ENCODE data around the gene NEU2. TPM values are rescaled to one million over a fixed set of nuclear protein-coding genes. Genes with fewer than 3 reads are reported as not detected.
A peak's percentile ranks its signal among the peaks of the same experiment; 100 is the strongest.

NEU2 gene
- not detected for polyA plus RNA-seq (2012; ENCODE audit: low read depth, missing spikeins)

- DNase-seq (ENCODE audit: insufficient read length, low spot score) (no peak), FAIRE-seq (no peak)
- TF ChIP-seq TAF1 (IDR thresholded peaks at IDR 0.05; ENCODE audit: low read depth, low read length), result no peak
- TF ChIP-seq POLR2A (IDR thresholded peaks at IDR 0.05; ENCODE audit: low read depth, low read length), result no peak
- TF ChIP-seq POLR2AphosphoS5 (IDR thresholded peaks at IDR 0.05; ENCODE audit: low read depth, low read length), result no peak
- no peak for TF ChIP-seq SPI1 (IDR thresholded peaks at IDR 0.05; ENCODE audit: low read depth, low read length)
- no peak for TF ChIP-seq PAX5 (IDR thresholded peaks at IDR 0.05; ENCODE audit: insufficient read depth, low read length, severe bottlenecking)
- TF ChIP-seq POU2F2 (IDR thresholded peaks at IDR 0.05; ENCODE audit: low read depth, low read length), result no peak
Observed at GRCh38 chr2:233032551-233033320, at the start of gene NEU2. NEU2 (plus strand) TSS chr2:233032672; CDS start chr2:233032672, 0 bp downstream.

GRCh38 chr2:232982926-232983668, 49.4 kb upstream of the NEU2 start:
- DNase-seq (ENCODE audit: insufficient read length, low spot score), result no peak
- FAIRE-seq, result no peak
- TF ChIP-seq SPI1 (IDR thresholded peaks at IDR 0.05; ENCODE audit: low read depth, low read length) (no peak), POLR2A (IDR thresholded peaks at IDR 0.05; ENCODE audit: low read depth, low read length) (no peak), POU2F2 (IDR thresholded peaks at IDR 0.05; ENCODE audit: low read depth, low read length) (no peak)

- TF ChIP-seq PAX5 (IDR thresholded peaks at IDR 0.05; ENCODE audit: insufficient read depth, low read length, severe bottlenecking) (no peak), TAF1 (IDR thresholded peaks at IDR 0.05; ENCODE audit: low read depth, low read length) (no peak), POLR2AphosphoS5 (IDR thresholded peaks at IDR 0.05; ENCODE audit: low read depth, low read length) (no peak), SPI1 (IDR thresholded peaks at IDR 0.05; ENCODE audit: low read depth, low read length) (no peak), POLR2A (IDR thresholded peaks at IDR 0.05; ENCODE audit: low read depth, low read length) (no peak), POU2F2 (IDR thresholded peaks at IDR 0.05; ENCODE audit: low read depth, low read length) (no peak)
- no peak for DNase-seq (ENCODE audit: insufficient read length, low spot score)
- no peak for FAIRE-seq
Observed at GRCh38 chr2:232983669-232984140, 48.8 kb upstream of the NEU2 start.

GRCh38 chr2:232984451-232985207, 47.8 kb upstream of the NEU2 start:
- DNase-seq (ENCODE audit: insufficient read length, low spot score) (no peak), FAIRE-seq (no peak)
- TF ChIP-seq PAX5 (IDR thresholded peaks at IDR 0.05; ENCODE audit: insufficient read depth, low read length, severe bottlenecking), result no peak
- no peak for TF ChIP-seq POU2F2 (IDR thresholded peaks at IDR 0.05; ENCODE audit: low read depth, low read length)
- TF ChIP-seq TAF1 (IDR thresholded peaks at IDR 0.05; ENCODE audit: low read depth, low read length), result no peak
- peak; percentile 33; the same call in 1 of the 2 replicates for TF ChIP-seq SPI1 (IDR thresholded peaks at IDR 0.05; ENCODE audit: low read depth, low read length)

- FAIRE-seq (no peak), DNase-seq (ENCODE audit: insufficient read length, low spot score) (no peak)
- TF ChIP-seq TAF1 (IDR thresholded peaks at IDR 0.05; ENCODE audit: low read depth, low read length) (no peak), POU2F2 (IDR thresholded peaks at IDR 0.05; ENCODE audit: low read depth, low read length) (no peak), POLR2A (IDR thresholded peaks at IDR 0.05; ENCODE audit: low read depth, low read length) (no peak), SPI1 (IDR thresholded peaks at IDR 0.05; ENCODE audit: low read depth, low read length) (no peak), POLR2AphosphoS5 (IDR thresholded peaks at IDR 0.05; ENCODE audit: low read depth, low read length) (no peak), PAX5 (IDR thresholded peaks at IDR 0.05; ENCODE audit: insufficient read depth, low read length, severe bottlenecking) (no peak)
Observed at GRCh38 chr2:232986155-232986554, 46.3 kb upstream of the NEU2 start.

- TF ChIP-seq PAX5 (IDR thresholded peaks at IDR 0.05; ENCODE audit: insufficient read depth, low read length, severe bottlenecking) (no peak), SPI1 (IDR thresholded peaks at IDR 0.05; ENCODE audit: low read depth, low read length) (no peak), TAF1 (IDR thresholded peaks at IDR 0.05; ENCODE audit: low read depth, low read length) (no peak), POU2F2 (IDR thresholded peaks at IDR 0.05; ENCODE audit: low read depth, low read length) (no peak), POLR2A (IDR thresholded peaks at IDR 0.05; ENCODE audit: low read depth, low read length) (no peak), POLR2AphosphoS5 (IDR thresholded peaks at IDR 0.05; ENCODE audit: low read depth, low read length) (no peak)
- DNase-seq (ENCODE audit: insufficient read length, low spot score) (no peak), FAIRE-seq (no peak)
Observed at GRCh38 chr2:232993231-232993821, 39.1 kb upstream of the NEU2 start.

- TF ChIP-seq POU2F2 (IDR thresholded peaks at IDR 0.05; ENCODE audit: low read depth, low read length) (no peak), SPI1 (IDR thresholded peaks at IDR 0.05; ENCODE audit: low read depth, low read length) (no peak), TAF1 (IDR thresholded peaks at IDR 0.05; ENCODE audit: low read depth, low read length) (no peak), POLR2AphosphoS5 (IDR thresholded peaks at IDR 0.05; ENCODE audit: low read depth, low read length) (no peak), PAX5 (IDR thresholded peaks at IDR 0.05; ENCODE audit: insufficient read depth, low read length, severe bottlenecking) (no peak)
- no peak for DNase-seq (ENCODE audit: insufficient read length, low spot score)
- FAIRE-seq, result no peak
Observed at GRCh38 chr2:232994446-232994845, 38.0 kb upstream of the NEU2 start.

GRCh38 chr2:232997749-232998665, 34.5 kb upstream of the NEU2 start:
- no peak for DNase-seq (ENCODE audit: insufficient read length, low spot score)
- TF ChIP-seq POLR2A (IDR thresholded peaks at IDR 0.05; ENCODE audit: low read depth, low read length) (no peak), POU2F2 (IDR thresholded peaks at IDR 0.05; ENCODE audit: low read depth, low read length) (no peak), PAX5 (IDR thresholded peaks at IDR 0.05; ENCODE audit: insufficient read depth, low read length, severe bottlenecking) (no peak), POLR2AphosphoS5 (IDR thresholded peaks at IDR 0.05; ENCODE audit: low read depth, low read length) (no peak), SPI1 (IDR thresholded peaks at IDR 0.05; ENCODE audit: low read depth, low read length) (no peak), TAF1 (IDR thresholded peaks at IDR 0.05; ENCODE audit: low read depth, low read length) (no peak)
- no peak for FAIRE-seq
